ENCODE measurements around the gene PCNX4. TPM values are rescaled to one million over a fixed set of nuclear protein-coding genes. Genes with fewer than 3 reads are reported as not detected.
A peak's percentile ranks its signal among the peaks of the same experiment; 100 is the strongest.

PCNX4 gene
- polyA plus RNA-seq, 3 donors: 13.1 to 18.4 (median 16.7) TPM

GRCh38 chr14:60211153-60211552 is 119.4 kb downstream of the PCNX4 start:
- peak overlapping the region in 1 of 7 donors; percentile 51 for H3K27ac Mint-ChIP-seq

GRCh38 chr14:60212503-60213371 is 121.0 kb downstream of the PCNX4 start:
- Histone ChIP-seq H3K9me3 (replicated peaks in 1 of 2; ENCODE audit: control insufficient read depth in 1 of 2, insufficient read depth in 1 of 2, low read length in 2 of 2) (no peaks in the 10 kb centered on the region), H3K36me3 (replicated peaks in 1 of 2; ENCODE audit: control insufficient read depth in 1 of 2, insufficient read depth in 2 of 2, low read length in 2 of 2) (no peaks in the 10 kb centered on the region), H3K79me2 (ENCODE audit: insufficient read depth, low read length) (no peaks in the 10 kb centered on the region), H3K27me3 (ENCODE audit: control insufficient read depth in 2 of 2, insufficient read depth in 2 of 2, low read length in 2 of 2) (no peaks in the 10 kb centered on the region), H3K4me1 (ENCODE audit: control insufficient read depth in 1 of 2, insufficient read depth in 2 of 2, low read length in 2 of 2) (no peaks in the 10 kb centered on the region), H2AFZ (ENCODE audit: insufficient read depth, low read depth, low read length, poor library complexity, severe bottlenecking) (no peak overlapping the region), H3K27ac (ENCODE audit: low read depth in 1 of 2, low read length in 2 of 2) (no peak overlapping the region), H3K4me2 (replicated peaks; ENCODE audit: extremely low read depth, low read length, poor library complexity, severe bottlenecking) (no peak overlapping the region), H3K4me3 (replicated peaks in 1 of 3; ENCODE audit: low read depth in 2 of 3, low read length in 3 of 3) (no peak overlapping the region), H3K9ac (ENCODE audit: insufficient read depth, low read length, poor library complexity, severe bottlenecking) (no peak overlapping the region), H4K20me1 (ENCODE audit: insufficient read depth, low read length) (no peaks in the 10 kb centered on the region)
- no peak for TF ChIP-seq CTCF (IDR thresholded peaks at IDR 0.05)
- H3K9me3 Mint-ChIP-seq: no peaks in the 10 kb centered on the region
- no peak for DNase-seq
- H3K27ac Mint-ChIP-seq: no peak overlapping the region
- intact Hi-C loops (cut with micrococcal nuclease): no loop called here
- WGBS (ENCODE audit: insufficient coverage): 100% methylated on average over 3 of the region's 5 CpGs
- H3K27me3 Mint-ChIP-seq (ENCODE audit: low read depth in 3 of 3): peaks cover 2 to 4% (median 3%) of the 10 kb centered on the region in 3 donors
- H3K4me1 Mint-ChIP-seq: no peaks in the 10 kb centered on the region
- H3K4me3 Mint-ChIP-seq: no peak overlapping the region
- H3K36me3 Mint-ChIP-seq: no peaks in the 10 kb centered on the region

More at GRCh38 chr14:60211153-60211552, 119.4 kb downstream of the PCNX4 start:
- Mint-ChIP-seq H3K27me3 (ENCODE audit: low read depth in 3 of 3) (peaks cover 2 to 4% (median 3%) of the 10 kb centered on the region in 3 donors), H3K36me3 (no peaks in the 10 kb centered on the region), H3K9me3 (no peaks in the 10 kb centered on the region), H3K4me1 (peaks cover 6% of the 10 kb centered on the region), H3K4me3 (no peak overlapping the region)
- Histone ChIP-seq H3K4me3 (replicated peaks in 1 of 3; ENCODE audit: low read depth in 2 of 3, low read length in 3 of 3) (no peak overlapping the region), H3K79me2 (ENCODE audit: insufficient read depth, low read length) (no peaks in the 10 kb centered on the region), H3K9ac (ENCODE audit: insufficient read depth, low read length, poor library complexity, severe bottlenecking) (no peak overlapping the region), H3K4me2 (replicated peaks; ENCODE audit: extremely low read depth, low read length, poor library complexity, severe bottlenecking) (no peak overlapping the region), H3K9me3 (replicated peaks in 1 of 2; ENCODE audit: control insufficient read depth in 1 of 2, insufficient read depth in 1 of 2, low read length in 2 of 2) (no peaks in the 10 kb centered on the region), H3K36me3 (replicated peaks in 1 of 2; ENCODE audit: control insufficient read depth in 1 of 2, insufficient read depth in 2 of 2, low read length in 2 of 2) (no peaks in the 10 kb centered on the region), H4K20me1 (ENCODE audit: insufficient read depth, low read length) (no peaks in the 10 kb centered on the region), H2AFZ (ENCODE audit: insufficient read depth, low read depth, low read length, poor library complexity, severe bottlenecking) (no peak overlapping the region), H3K4me1 (ENCODE audit: control insufficient read depth in 1 of 2, insufficient read depth in 2 of 2, low read length in 2 of 2) (peaks cover 0 to 7% of the 10 kb centered on the region in 2 donors), H3K27ac (ENCODE audit: low read depth in 1 of 2, low read length in 2 of 2) (no peak overlapping the region), H3K27me3 (ENCODE audit: control insufficient read depth in 2 of 2, insufficient read depth in 2 of 2, low read length in 2 of 2) (no peaks in the 10 kb centered on the region)
- DNase-seq: no peak
- no peak for TF ChIP-seq CTCF (IDR thresholded peaks at IDR 0.05)
- intact Hi-C loops (cut with micrococcal nuclease): no loop called here
- WGBS (ENCODE audit: insufficient coverage): 93% methylated on average over 1 of the region's 3 CpGs
